ENCODE measurements around the gene ITPKB.
"Not testable (repeated sequence)": the region's sequence is repeated elsewhere in the genome, so short reads cannot be mapped to it uniquely, and the experiment has no call there.

The ITPKB gene

GRCh38 chr1:226619031-226619430 is 120.1 kb downstream of the ITPKB start:
- no peak overlapping the region for H2BK15ac ChIP-seq (ENCODE audit: low read length)
- H2BK5ac ChIP-seq (ENCODE audit: low read length): no peak overlapping the region
- no peak overlapping the region for H3K27ac ChIP-seq (replicated peaks; ENCODE audit: low read length)
- H2AFZ ChIP-seq (ENCODE audit: low read length): no peak overlapping the region
- no CpG with 5 or more reads among the region's 7 CpGs for WGBS, 2 donors (ENCODE audit: extremely low coverage in 2 of 2, insufficient read length in 2 of 2, insufficient replicate concordance in 1 of 2)
- H4K91ac ChIP-seq (ENCODE audit: low read depth, low read length, poor library complexity): no peak overlapping the region
- no peaks in the 10 kb centered on the region for H3K79me1 ChIP-seq (ENCODE audit: low read depth, low read length)
- no peak overlapping the region for H3K4me2 ChIP-seq (ENCODE audit: insufficient read depth, low read length, poor library complexity, severe bottlenecking)
- H3K9me3 ChIP-seq (replicated peaks in 1 of 2; ENCODE audit: control insufficient read depth in 2 of 2, insufficient read depth in 1 of 2, low read depth in 1 of 2, low read length in 2 of 2): peaks cover 4% of the 10 kb centered on the region in 2 donors
- no peak overlapping the region for H2AK5ac ChIP-seq (ENCODE audit: low read depth, low read length)
- H2BK120ac ChIP-seq (ENCODE audit: low read depth, low read length): no peak overlapping the region
- no peak overlapping the region for H2BK12ac ChIP-seq (ENCODE audit: low read length)
- no peak overlapping the region for H3K4ac ChIP-seq (ENCODE audit: low read length)
- no peak for DNase-seq (ENCODE audit: low spot score)
- no peaks in the 10 kb centered on the region for H3K27me3 ChIP-seq (ENCODE audit: control insufficient read depth in 3 of 3, insufficient read depth in 3 of 3, low read depth in 1 of 3, low read length in 3 of 3)
- H3K36me3 ChIP-seq (replicated peaks in 1 of 2; ENCODE audit: control insufficient read depth in 2 of 2, insufficient read depth in 2 of 2, low read length in 2 of 2): no peaks in the 10 kb centered on the region
- no peak overlapping the region for H3K4me3 ChIP-seq (ENCODE audit: low read length in 2 of 2)
- no peak overlapping the region for H3K23ac ChIP-seq (ENCODE audit: low read depth, low read length, poor library complexity)
- no peak overlapping the region for H4K8ac ChIP-seq (ENCODE audit: low read depth, low read length)
- H3K18ac ChIP-seq (ENCODE audit: low read length): no peak overlapping the region
- no peak overlapping the region for H3K9ac ChIP-seq (ENCODE audit: low read depth, low read length, poor library complexity)
- no peaks in the 10 kb centered on the region for H3K4me1 ChIP-seq (ENCODE audit: control insufficient read depth in 2 of 2, insufficient read depth in 1 of 2, low read depth in 1 of 2, low read length in 2 of 2)
- H3K14ac ChIP-seq (ENCODE audit: low read length): peak overlapping the region; percentile 12

- no peaks in the 10 kb centered on the region for H3K36me3 ChIP-seq (replicated peaks in 1 of 2; ENCODE audit: control insufficient read depth in 2 of 2, insufficient read depth in 2 of 2, low read length in 2 of 2)
- peaks cover 4% of the 10 kb centered on the region in 2 donors for H3K9me3 ChIP-seq (replicated peaks in 1 of 2; ENCODE audit: control insufficient read depth in 2 of 2, insufficient read depth in 1 of 2, low read depth in 1 of 2, low read length in 2 of 2)
- no peak overlapping the region for H2AK5ac ChIP-seq (ENCODE audit: low read depth, low read length)
- H2BK120ac ChIP-seq (ENCODE audit: low read depth, low read length): no peak overlapping the region
- DNase-seq (ENCODE audit: low spot score): no peak
- H3K27ac ChIP-seq (replicated peaks; ENCODE audit: low read length): no peak overlapping the region
- no peak overlapping the region for H4K91ac ChIP-seq (ENCODE audit: low read depth, low read length, poor library complexity)
- H3K4me2 ChIP-seq (ENCODE audit: insufficient read depth, low read length, poor library complexity, severe bottlenecking): no peak overlapping the region
- no peak overlapping the region for H2BK5ac ChIP-seq (ENCODE audit: low read length)
- WGBS, 2 donors (ENCODE audit: extremely low coverage in 2 of 2, insufficient read length in 2 of 2, insufficient replicate concordance in 1 of 2): no CpG with 5 or more reads among the region's 5 CpGs
- no peak overlapping the region for H2BK15ac ChIP-seq (ENCODE audit: low read length)
- no peak overlapping the region for H3K4ac ChIP-seq (ENCODE audit: low read length)
- H3K4me3 ChIP-seq (ENCODE audit: low read length in 2 of 2): no peak overlapping the region
- peak overlapping the region; percentile 54 for H3K18ac ChIP-seq (ENCODE audit: low read length)
- no peaks in the 10 kb centered on the region for H3K4me1 ChIP-seq (ENCODE audit: control insufficient read depth in 2 of 2, insufficient read depth in 1 of 2, low read depth in 1 of 2, low read length in 2 of 2)
- H3K27me3 ChIP-seq (ENCODE audit: control insufficient read depth in 3 of 3, insufficient read depth in 3 of 3, low read depth in 1 of 3, low read length in 3 of 3): no peaks in the 10 kb centered on the region
- H3K23ac ChIP-seq (ENCODE audit: low read depth, low read length, poor library complexity): no peak overlapping the region
- H3K9ac ChIP-seq (ENCODE audit: low read depth, low read length, poor library complexity): no peak overlapping the region
- H2AFZ ChIP-seq (ENCODE audit: low read length): no peak overlapping the region
- H4K8ac ChIP-seq (ENCODE audit: low read depth, low read length): no peak overlapping the region
- H3K14ac ChIP-seq (ENCODE audit: low read length): no peak overlapping the region
- H3K79me1 ChIP-seq (ENCODE audit: low read depth, low read length): no peaks in the 10 kb centered on the region
- H2BK12ac ChIP-seq (ENCODE audit: low read length): no peak overlapping the region
Observed at GRCh38 chr1:226618380-226618779, 120.7 kb downstream of the ITPKB start.

- H3K27me3 ChIP-seq (ENCODE audit: control insufficient read depth in 3 of 3, insufficient read depth in 3 of 3, low read depth in 1 of 3, low read length in 3 of 3); H3K4me3 ChIP-seq (ENCODE audit: low read length in 2 of 2); H2AFZ ChIP-seq (ENCODE audit: low read length); H2BK5ac ChIP-seq (ENCODE audit: low read length); H3K4ac ChIP-seq (ENCODE audit: low read length); H2BK120ac ChIP-seq (ENCODE audit: low read depth, low read length); H4K91ac ChIP-seq (ENCODE audit: low read depth, low read length, poor library complexity); H3K9me3 ChIP-seq (replicated peaks in 1 of 2; ENCODE audit: control insufficient read depth in 2 of 2, insufficient read depth in 1 of 2, low read depth in 1 of 2, low read length in 2 of 2); DNase-seq (ENCODE audit: low spot score); H3K27ac ChIP-seq (replicated peaks; ENCODE audit: low read length); H3K23ac ChIP-seq (ENCODE audit: low read depth, low read length, poor library complexity); H3K9ac ChIP-seq (ENCODE audit: low read depth, low read length, poor library complexity); H2AK5ac ChIP-seq (ENCODE audit: low read depth, low read length); H2BK12ac ChIP-seq (ENCODE audit: low read length); H3K4me2 ChIP-seq (ENCODE audit: insufficient read depth, low read length, poor library complexity, severe bottlenecking); H4K8ac ChIP-seq (ENCODE audit: low read depth, low read length); H3K36me3 ChIP-seq (replicated peaks in 1 of 2; ENCODE audit: control insufficient read depth in 2 of 2, insufficient read depth in 2 of 2, low read length in 2 of 2); H3K4me1 ChIP-seq (ENCODE audit: control insufficient read depth in 2 of 2, insufficient read depth in 1 of 2, low read depth in 1 of 2, low read length in 2 of 2); H3K79me1 ChIP-seq (ENCODE audit: low read depth, low read length); H3K18ac ChIP-seq (ENCODE audit: low read length); H2BK15ac ChIP-seq (ENCODE audit: low read length); H3K14ac ChIP-seq (ENCODE audit: low read length): not testable (repeated sequence)
- WGBS, 2 donors (ENCODE audit: extremely low coverage in 2 of 2, insufficient read length in 2 of 2, insufficient replicate concordance in 1 of 2): no CpG with 5 or more reads among the region's 1 CpG
Observed at GRCh38 chr1:226617719-226618118, 121.4 kb downstream of the ITPKB start.

GRCh38 chr1:226617109-226617508 is 122.0 kb downstream of the ITPKB start:
- H3K4ac ChIP-seq (ENCODE audit: low read length): no peak overlapping the region
- H3K9me3 ChIP-seq (replicated peaks in 1 of 2; ENCODE audit: control insufficient read depth in 2 of 2, insufficient read depth in 1 of 2, low read depth in 1 of 2, low read length in 2 of 2): peaks cover 4% of the 10 kb centered on the region in 2 donors
- H4K8ac ChIP-seq (ENCODE audit: low read depth, low read length): no peak overlapping the region
- H3K9ac ChIP-seq (ENCODE audit: low read depth, low read length, poor library complexity): no peak overlapping the region
- no peak overlapping the region for H3K14ac ChIP-seq (ENCODE audit: low read length)
- H3K23ac ChIP-seq (ENCODE audit: low read depth, low read length, poor library complexity): no peak overlapping the region
- no peaks in the 10 kb centered on the region for H3K36me3 ChIP-seq (replicated peaks in 1 of 2; ENCODE audit: control insufficient read depth in 2 of 2, insufficient read depth in 2 of 2, low read length in 2 of 2)
- H2AFZ ChIP-seq (ENCODE audit: low read length): no peak overlapping the region
- WGBS, 2 donors (ENCODE audit: extremely low coverage in 2 of 2, insufficient read length in 2 of 2, insufficient replicate concordance in 1 of 2): no CpG with 5 or more reads among the region's 8 CpGs
- peak overlapping the region in 1 of 2 donors; percentile 3 for H3K4me3 ChIP-seq (ENCODE audit: low read length in 2 of 2)
- H2BK12ac ChIP-seq (ENCODE audit: low read length): no peak overlapping the region
- no peak overlapping the region for H2BK120ac ChIP-seq (ENCODE audit: low read depth, low read length)
- H2AK5ac ChIP-seq (ENCODE audit: low read depth, low read length): no peak overlapping the region
- H3K27me3 ChIP-seq (ENCODE audit: control insufficient read depth in 3 of 3, insufficient read depth in 3 of 3, low read depth in 1 of 3, low read length in 3 of 3): no peaks in the 10 kb centered on the region
- no peak overlapping the region for H2BK5ac ChIP-seq (ENCODE audit: low read length)
- no peak overlapping the region for H3K27ac ChIP-seq (replicated peaks; ENCODE audit: low read length)
- H2BK15ac ChIP-seq (ENCODE audit: low read length): no peak overlapping the region
- no peak overlapping the region for H3K18ac ChIP-seq (ENCODE audit: low read length)
- no peaks in the 10 kb centered on the region for H3K79me1 ChIP-seq (ENCODE audit: low read depth, low read length)
- H3K4me1 ChIP-seq (ENCODE audit: control insufficient read depth in 2 of 2, insufficient read depth in 1 of 2, low read depth in 1 of 2, low read length in 2 of 2): no peaks in the 10 kb centered on the region
- no peak for DNase-seq (ENCODE audit: low spot score)
- no peak overlapping the region for H4K91ac ChIP-seq (ENCODE audit: low read depth, low read length, poor library complexity)
- no peak overlapping the region for H3K4me2 ChIP-seq (ENCODE audit: insufficient read depth, low read length, poor library complexity, severe bottlenecking)
